ENCODE measurements around the gene ARHGEF39.
A peak's percentile ranks its signal among the peaks of the same experiment; 100 is the strongest.
"Not testable (repeated sequence)": the region's sequence is repeated elsewhere in the genome, so short reads cannot be mapped to it uniquely, and the experiment has no call there.

The ARHGEF39 gene

DNA sequence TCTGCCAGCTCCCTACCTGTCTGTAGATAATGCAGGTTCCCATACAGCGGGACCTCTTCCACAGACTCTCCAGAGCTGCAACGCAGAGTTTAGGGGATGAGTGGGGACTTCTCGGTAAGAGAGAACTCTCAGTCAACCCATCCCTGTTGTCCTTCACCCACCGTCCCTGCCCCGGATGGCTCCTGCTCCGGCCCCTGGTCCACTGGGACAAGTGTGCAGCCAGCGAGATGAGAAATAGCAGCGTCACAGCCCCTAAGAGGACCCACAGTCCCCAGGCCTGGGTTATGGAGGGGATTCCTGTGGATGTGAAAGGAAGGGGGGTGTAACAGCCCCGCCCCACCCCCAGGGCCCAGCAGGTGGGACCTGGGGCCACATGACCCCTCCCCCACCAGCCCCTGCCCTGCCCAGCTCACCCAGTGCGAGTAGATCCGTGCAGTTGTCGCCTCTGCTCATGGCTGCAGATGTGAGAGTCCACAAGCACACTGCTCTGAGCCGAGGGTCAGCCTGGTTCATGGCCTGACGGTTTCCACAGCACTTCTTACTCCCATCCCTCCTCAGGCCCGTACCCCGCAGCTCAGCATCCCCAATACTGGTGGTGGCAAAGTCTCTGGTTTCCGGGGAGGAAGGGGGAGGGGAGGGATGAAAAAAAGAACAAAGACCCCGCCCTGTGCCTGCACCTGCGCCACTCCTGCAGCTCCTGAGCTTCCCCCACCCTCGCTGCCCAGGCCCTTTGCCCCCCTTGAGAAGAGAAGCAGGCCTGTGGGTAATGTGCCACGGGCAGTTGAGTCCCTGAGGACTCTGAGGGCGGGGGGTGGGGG lies 14.4 kb downstream of the ARHGEF39 start, which contains the start of gene SIT1:
Gene SIT1 (minus strand): TSS at position 591 of the 818 bp plus-strand sequence. CDS start 78 bp downstream, at position 513.
- no peak for DNase-seq (ENCODE audit: low spot score)

DNA sequence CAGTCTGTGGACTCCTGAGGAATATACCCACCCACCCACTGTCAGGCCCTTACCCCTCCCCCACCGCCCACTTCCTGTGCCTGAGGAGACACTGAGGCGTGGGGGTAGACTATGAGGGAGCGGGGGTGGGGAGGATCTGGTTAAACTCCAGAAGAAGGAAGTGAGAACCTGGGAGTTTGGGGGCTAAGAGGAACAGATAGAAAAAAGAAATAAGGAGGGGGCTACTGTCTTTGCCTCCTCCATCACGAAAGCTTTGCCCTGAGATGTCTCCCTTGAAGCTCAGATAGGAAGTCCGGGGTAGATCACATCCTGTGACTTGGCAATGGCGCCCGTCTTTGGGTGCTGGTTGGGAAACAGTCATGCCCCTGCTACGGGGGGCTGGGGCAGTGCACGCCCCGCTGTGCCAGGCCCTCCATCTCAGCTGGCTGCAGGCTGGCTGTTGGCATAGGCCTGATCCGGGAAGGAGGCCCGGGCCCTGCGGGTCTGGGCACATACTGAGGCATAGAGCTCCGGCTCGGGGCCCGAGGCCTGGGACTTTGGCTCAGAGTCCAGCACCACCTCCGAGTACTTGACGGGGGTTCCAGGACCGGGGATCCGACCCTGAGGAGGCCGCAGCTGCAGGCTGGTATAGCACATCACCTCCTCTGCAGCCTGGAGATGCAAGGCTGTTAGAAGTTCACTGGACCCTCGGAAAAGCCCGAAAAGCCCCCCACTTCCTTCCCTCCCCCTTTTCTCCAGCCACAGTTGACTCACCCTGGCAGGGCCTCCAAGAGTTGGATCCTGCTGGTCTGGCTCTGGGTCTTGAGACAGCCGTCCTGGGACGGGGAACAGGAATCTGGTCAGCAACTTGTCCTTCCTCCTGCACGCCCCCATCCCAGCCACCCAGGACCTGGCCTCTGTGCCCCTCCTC lies 15.3 kb downstream of the ARHGEF39 start:
- no peak for DNase-seq (ENCODE audit: low spot score)

DNA sequence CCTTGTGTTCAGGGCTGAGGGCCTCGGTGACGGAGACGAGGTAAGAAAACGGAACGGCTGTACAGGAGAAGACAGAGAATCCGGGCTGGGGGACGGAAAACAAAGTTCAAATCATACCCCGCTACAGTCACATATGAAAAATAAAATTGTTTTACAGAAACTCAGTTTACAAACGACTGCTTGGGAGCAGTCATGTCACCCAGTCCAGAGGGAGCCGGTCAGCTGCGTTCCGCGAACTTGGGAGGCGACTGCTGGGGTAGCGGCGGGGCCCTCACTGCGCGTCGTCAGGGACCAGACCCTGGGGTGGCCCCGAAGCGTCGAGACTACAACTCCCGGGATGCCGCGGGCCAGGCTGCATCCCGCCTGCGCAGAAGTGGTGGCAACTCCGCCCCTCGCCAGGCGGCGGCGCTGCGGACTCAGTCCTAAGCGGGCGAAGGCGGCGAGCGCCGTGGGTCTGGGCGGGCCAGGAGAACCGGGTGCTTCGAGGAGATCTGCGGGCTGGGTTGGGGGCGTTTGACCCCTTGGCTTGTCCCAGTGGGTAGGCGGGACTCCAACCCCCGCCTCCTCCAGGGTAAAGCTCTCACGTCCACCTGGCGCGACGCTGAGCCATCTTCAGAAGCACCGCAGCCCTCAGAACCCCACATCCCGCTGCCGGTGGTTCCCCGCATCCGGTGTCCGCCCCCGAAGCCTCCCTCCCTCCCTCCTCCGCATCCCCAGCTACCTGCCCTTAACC lies 18.3 kb downstream of the ARHGEF39 start:
- peak; percentile 91 for DNase-seq (ENCODE audit: low spot score)

DNA sequence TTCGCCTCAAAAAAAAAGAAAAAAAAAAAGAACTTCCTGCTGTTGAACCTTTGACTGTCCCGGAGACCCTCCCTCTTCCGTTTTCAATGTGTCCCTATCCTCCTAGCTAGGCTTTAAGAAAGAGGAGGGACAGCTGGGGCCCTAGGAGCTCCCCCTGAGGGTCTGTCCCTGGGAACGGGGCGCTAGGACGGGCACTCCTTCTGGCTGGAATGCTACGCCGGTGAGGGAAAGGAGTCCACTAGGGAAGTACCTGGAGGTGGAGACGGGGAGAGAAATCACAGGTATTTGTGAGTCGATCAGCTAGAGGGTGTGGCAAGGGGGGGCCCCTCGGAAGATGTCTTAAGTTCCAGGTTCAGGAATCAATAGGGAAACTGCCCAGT lies 18.9 kb downstream of the ARHGEF39 start:
- peak; percentile 74 for DNase-seq (ENCODE audit: low spot score)

DNA sequence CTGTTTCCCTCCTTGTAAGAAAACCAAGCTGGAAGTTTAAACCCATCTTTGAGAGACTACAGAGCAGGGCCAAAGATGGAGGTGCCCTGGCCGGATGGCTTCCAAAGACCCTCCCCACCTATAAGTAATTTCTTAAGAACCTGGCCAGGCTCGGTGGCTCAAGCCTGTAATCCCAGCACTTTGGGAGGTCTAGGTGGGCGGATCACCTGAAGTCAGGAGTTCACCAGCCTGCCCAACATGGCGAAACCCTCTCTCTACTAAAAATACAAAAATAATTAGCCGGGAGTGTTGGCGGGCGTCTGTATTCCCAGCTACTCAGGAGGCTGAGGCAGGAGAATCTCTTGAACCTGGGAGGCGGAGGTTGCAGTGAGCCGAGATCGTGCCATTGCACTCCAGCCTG lies 19.3 kb downstream of the ARHGEF39 start:
- not testable (repeated sequence) for DNase-seq (ENCODE audit: low spot score)

DNA sequence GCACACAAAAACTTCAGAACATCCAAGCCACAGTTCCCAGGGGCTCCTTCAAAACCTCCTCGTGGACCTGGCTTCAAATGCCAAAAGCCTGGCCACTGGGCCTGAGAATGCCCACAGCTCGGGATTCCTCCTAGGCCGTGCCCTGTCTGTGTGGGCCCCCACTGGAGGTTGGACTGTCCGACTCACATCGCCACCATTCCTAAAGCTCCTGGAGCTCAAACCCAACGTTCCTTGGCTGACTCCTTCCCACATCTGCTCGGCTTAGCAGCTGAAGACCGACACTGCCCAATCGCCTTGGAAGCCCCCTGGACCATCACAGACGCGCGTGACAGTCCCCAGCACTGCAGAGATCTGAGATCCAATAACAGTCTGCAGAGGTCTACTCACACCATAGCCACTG lies 21.9 kb downstream of the ARHGEF39 start:
- DNase-seq (ENCODE audit: low spot score) = no peak

DNA sequence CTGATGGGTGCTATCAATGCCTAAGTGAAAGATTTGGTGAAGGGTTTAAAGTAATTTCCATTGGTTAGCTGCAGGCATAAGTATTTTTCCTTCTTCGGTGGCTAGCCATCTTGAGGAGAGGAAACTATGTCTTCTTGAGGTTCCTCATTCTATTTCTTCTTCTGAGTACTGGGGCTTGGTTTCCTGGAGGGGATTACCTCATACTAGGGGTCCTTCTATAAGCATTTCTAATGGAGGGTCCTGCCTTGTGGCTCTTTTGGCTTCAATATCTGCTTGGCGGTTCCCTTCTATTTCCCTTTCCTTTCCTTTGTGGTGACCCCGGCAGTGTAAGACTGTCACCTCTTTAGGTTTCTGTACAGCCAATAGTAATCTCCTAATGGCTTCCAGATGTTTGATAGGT lies 23.5 kb downstream of the ARHGEF39 start:
- not testable (repeated sequence) for DNase-seq (ENCODE audit: low spot score)

DNA sequence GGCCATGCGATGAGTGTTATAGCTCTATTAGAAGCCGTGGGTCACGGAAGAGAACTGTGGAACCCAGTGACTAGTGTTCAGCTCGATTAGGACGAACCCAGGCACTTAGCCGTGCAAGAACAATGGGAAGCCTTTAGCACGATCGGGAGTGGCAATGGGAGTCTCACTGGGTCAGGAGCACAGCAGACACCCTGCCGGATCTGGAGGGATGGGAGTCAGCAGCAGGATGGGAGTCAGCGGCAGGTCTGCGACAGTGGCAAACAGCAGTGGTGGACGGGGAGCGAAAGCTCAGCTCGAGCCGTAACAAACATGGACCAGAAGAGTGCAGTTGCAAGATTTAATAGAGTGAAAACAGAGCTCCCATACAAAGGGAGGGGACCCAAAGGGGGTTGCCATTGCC lies 24.6 kb downstream of the ARHGEF39 start:
- not testable (repeated sequence) for DNase-seq (ENCODE audit: low spot score)

DNA sequence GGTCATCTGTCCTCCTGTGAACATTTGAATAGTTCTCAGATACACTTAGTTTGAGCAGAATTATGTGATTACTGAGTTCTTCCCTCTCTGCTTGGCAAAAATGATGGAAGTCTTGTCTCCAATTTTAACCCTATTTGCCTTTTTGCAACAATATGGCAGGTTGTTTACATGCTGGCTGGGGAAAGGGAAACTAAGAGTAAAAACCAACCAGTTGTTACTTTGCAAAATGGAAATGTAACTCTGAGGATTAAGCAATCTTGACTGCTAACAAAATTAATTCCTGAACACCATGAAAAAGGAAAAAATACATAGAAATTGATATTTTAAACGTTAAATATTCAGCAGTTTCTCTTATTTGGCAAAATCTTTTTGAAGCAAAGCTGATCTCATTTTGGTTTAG lies 25.4 kb downstream of the ARHGEF39 start:
- no peak for DNase-seq (ENCODE audit: low spot score)

DNA sequence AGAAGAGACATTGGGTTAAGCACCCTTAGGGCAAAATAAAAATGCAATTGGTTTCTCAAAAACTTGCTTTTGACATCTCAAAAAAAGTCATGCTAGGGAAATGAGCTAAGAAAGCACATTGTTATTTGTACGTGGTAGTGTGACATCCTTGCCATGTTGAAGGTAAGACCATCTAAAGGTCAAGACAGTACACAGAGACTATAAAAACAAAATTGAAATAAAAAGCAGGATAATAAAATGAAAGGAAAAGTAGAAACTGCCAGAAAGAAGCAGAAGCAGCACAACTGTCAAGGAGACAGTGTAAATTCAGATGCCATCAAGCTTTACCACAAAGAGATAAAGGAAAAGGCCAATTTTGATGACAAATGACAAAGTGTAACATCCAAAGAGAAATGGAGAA lies 25.8 kb downstream of the ARHGEF39 start:
- DNase-seq (ENCODE audit: low spot score) = not testable (repeated sequence)

DNA sequence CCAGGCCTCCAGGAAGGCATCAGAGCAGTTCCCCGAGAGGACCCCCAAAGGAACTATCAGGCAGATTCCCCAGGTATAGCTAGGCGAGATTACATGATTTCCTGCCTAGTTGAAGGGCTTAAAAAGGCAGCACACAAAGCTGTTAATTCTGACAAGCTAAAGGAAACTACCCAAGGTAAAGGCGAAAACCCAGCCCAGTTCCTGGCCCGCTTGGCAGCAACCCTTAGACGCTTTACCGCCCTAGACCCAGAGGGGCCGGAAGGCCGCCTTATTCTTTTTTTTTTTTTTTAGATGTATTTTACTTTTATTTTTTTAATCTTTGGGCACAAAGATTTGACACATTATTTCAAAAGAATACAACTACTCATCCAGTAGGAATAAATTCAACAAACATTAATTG lies 26.2 kb downstream of the ARHGEF39 start:
- DNase-seq (ENCODE audit: low spot score) = not testable (repeated sequence)

DNA sequence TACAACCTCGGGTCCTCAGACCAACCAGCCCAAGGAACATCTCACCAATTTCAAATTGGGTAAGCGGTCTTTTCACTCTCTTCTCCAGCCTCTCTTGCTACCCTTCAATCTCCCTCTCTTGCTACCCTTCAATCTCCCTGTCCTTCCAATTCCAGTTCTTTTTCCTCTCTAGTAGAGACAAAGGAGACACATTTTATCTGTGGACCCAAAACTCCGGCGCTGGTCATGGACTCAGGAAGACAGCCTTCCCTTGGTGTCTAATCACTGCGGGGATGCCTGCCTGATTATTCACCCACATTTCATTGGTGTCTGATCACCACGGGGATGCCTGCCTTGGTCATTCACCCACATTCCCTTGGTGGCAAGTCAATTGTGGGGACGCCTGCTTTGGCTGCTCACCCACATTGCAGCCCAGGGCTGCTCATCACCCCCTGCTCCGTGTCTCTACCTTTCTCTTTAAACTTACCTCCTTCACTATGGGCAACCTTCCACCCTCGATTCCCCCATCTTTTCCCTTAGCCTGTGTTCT lies 27.5 kb downstream of the ARHGEF39 start:
- DNase-seq (ENCODE audit: low spot score) = not testable (repeated sequence)

DNA sequence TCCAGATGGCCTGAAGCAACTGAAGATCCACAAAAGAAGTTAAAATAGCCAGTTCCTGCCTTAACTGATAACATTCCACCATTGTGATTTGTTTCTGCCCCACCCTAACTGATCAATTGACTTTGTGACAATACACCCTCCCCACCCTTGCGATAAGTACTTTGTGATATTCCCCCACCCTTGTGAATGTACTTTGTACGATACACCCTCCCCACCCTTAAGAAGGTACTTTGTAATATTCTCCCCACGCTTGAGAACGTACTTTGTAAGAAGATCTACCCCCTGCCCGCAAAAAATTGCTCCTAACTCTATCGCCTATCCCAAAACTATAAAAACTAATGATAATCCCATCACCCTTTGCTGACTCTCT lies 28.1 kb downstream of the ARHGEF39 start:
- not testable (repeated sequence) for DNase-seq (ENCODE audit: low spot score)

DNA sequence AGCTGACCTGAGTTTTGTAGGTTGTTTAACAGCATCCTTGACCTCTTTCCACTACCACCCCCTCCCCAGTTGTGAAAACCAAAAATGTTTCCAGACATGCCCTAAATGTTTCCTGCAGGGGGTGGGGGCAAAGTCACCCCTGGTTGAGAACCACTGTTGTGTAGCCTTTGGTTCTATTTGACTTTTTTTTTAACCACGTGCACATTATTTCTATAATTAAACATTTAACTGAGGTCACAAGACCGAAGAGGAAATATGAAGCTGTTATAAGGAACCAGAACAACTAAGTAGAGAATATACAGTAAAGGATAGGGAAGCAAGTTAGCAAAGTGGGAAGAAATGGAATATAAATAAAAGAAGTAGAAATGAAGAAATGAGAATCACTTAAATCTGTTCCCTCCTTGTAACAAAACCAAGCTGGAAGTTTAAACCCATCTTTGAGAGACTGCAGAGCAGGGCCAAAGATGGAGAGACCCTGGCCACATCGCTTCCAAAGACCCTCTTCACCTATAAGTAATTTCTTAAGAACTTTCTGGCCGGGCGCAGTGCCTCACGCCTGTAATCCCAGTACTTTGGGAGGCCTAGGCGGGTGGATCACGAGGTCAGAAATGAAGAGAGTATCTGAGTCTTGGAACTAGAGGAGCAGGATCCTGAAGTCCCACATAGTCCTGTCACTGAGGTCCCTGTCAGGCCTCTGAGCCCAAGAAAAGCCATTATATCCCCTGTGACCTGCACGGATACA lies 28.7 kb downstream of the ARHGEF39 start:
- DNase-seq (ENCODE audit: low spot score) = no peak

DNA sequence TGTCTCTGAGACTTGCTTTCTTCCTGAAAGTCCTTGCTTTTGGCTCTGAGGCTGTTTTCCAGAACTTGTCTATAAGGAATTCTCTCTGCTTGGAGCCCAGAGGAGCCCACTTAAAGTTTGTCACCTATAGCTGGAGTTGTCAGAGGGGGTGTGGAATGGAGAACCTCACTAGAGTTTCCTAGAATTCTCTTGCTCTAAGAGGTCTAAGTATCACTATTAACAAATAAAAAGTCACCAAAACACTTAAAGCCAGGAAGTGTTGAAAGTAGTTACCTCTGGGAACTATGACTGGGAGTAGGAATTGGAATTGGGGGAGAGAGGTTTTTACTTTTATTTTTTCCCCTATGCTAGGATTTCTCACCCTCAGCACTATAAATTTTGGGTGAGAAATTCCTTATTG lies 29.3 kb downstream of the ARHGEF39 start:
- DNase-seq (ENCODE audit: low spot score) = no peak

DNA sequence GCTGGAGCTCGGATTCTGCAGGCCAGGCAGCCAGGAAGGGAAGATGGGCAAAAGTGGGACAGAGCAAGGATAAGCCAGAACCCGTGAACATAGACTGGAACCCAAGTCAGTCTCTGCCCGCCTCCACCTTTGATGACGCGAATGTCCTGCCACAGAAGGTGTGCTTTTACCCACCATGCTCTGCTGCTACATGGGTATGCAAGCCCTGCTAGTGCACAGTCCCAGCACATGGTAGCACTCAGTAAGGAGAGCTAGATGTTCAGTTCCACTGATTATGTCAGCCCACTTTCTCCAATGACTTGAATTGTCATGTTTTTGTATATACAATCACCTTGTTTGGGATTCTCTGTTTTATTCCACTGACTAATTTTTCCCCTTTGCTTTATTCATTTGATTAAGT lies 35.4 kb downstream of the ARHGEF39 start:
- DNase-seq (ENCODE audit: low spot score) = no peak

DNA sequence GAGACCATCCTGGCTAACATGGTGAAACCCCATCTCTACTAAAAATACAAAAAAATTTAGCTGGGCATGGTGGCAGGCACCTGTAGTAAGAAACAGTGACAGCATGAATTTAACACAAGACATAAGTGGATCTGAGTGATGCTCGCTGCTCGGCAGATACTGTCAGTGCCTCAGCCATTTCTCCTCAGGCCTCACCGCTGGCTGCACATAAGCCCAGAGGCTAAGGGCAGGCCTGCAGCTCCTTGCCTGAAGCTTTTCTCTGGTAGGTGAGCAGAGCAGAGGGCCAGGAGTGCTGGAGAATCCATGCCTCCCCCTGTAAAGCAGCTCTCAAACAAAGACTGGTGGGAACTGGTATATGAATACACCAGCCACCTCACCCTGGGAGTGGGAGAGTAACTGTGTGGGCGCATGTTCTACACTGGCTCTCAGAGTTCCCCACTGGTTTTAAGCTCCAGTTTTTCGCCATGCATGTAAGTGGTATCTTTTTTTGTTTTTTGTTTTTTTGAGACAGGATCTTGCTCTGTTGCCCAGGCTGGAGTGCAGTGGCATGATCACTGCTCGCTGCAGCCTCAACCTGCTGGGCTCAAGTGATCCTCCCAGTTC lies 36.5 kb downstream of the ARHGEF39 start:
- no peak for DNase-seq (ENCODE audit: low spot score)

DNA sequence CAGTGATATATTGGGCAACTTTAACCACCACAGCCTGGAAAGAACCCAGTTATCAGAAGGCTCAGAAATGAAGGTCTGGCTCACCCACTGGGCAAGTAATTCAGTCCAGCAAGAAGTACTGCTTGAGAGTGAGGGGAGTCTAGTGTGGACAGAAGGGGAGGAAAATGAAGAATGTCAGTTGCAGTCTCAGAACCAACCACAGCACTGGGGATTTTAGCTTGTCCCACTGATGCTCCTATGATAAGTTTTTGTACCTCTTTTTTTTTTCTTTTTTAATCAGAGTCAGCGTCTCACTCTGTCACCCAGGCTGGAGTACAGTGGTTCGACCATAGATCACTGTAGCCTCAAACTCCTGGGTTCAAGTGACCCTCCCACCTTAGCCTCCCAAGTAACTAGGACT lies 37.4 kb downstream of the ARHGEF39 start:
- DNase-seq (ENCODE audit: low spot score) = no peak

DNA sequence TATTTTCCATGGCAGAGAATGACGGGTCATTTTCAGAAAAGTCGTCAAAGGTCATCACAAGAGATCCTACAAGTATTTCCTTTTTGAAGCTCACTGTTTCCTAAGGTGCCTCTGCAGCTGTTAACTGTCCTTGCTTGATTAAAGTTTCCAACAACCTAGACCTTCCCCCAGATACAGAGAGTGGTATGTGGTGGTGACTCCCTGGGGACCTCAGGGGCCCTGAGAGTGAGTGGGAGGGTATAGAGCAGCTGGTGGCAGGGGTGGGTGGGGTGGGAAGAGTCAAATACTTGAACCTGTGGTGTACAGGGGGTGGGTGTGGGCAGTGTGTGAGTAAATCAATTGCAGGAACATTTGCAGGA lies 45.2 kb downstream of the ARHGEF39 start:
- DNase-seq (ENCODE audit: low spot score) = no peak

DNA sequence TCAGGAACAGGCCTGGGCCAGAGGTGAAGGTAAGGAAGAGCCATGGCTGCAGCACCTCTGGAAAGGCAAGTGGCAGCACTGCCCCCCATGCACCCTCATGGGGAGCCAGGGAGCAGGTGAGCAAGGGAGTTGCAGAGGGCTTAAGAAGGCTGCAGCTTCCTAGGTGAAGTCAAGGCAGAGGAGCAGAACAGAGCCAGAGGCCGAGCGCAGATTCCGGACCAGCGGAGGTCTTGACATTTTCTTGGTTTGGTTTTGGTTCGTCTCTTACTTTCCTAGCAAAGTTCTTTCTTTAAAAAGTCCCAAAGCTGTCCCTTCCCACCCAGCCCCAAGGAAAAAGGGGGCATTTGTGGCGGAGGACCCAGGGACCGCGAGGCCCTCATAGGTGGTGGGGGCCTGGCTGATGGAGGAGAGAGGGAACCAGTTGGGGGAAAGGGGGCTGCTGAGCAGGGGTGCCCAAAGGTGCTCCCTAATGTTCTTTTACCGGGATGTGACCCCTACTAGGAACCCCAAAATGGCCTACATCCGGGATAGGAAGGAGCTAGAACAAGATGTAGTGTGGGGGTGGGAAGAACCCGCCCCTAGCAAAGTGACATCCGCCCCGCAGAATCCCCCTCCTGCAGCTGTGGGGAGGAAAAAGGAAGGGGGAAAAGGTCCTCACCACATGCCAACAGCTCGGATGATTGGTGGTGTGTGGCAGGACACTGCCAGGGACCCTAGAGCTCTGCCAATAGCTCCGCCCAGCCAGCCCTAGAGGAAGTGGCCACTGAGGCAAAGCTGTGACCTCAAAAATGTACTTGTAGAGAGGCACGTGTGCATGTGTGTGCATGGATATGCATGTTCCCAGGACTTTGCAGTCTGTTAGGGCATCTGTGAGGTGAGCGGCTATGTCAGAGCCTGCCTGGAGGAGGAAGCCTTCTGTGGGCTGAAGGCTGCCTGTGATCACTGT lies 45.9 kb downstream of the ARHGEF39 start:
- no peak for DNase-seq (ENCODE audit: low spot score)
